Activated CD8-positive, alpha-beta memory T cell treated with anti-CD3 and anti-CD28 coated beads, Interleukin-2, amount 50 U/mL, for 48 hours (primary cell): ENCODE results near the gene VMP1.
A peak's percentile ranks its signal among the peaks of the same experiment; 100 is the strongest.
"Not testable (repeated sequence)": the region's sequence is repeated elsewhere in the genome, so short reads cannot be mapped to it uniquely, and the experiment has no call there.

Experiments used
- DNase-seq: peaks from one replicate; pipeline ENCODE4 v3.0.0-alpha.2; 2020

VMP1 gene

GRCh38 chr17:59815965-59816364 is 108.5 kb downstream of the VMP1 start:
- DNase-seq = no peak

GRCh38 chr17:59825533-59826322 is 118.3 kb downstream of the VMP1 start:
- DNase-seq = no peak

- no peak for DNase-seq
Observed at GRCh38 chr17:59826706-59827453, 119.4 kb downstream of the VMP1 start.

GRCh38 chr17:59827721-59828477 is 120.4 kb downstream of the VMP1 start:
- DNase-seq = peak; percentile 73

- no peak for DNase-seq
Observed at GRCh38 chr17:59828478-59828760, 121.0 kb downstream of the VMP1 start.

GRCh38 chr17:59828819-59829216 is 121.4 kb downstream of the VMP1 start:
- peak; percentile 79 for DNase-seq

GRCh38 chr17:59829217-59830006 is 122.0 kb downstream of the VMP1 start:
- no peak for DNase-seq

- DNase-seq = peak; percentile 80
Observed at GRCh38 chr17:59830007-59830630, 122.7 kb downstream of the VMP1 start.

GRCh38 chr17:59830846-59831486 is 123.5 kb downstream of the VMP1 start:
- peak; percentile 70 for DNase-seq

- no peak for DNase-seq
Observed at GRCh38 chr17:59832883-59833379, 125.5 kb downstream of the VMP1 start.

- DNase-seq = no peak
Observed at GRCh38 chr17:59837308-59838051, 130.0 kb downstream of the VMP1 start.

GRCh38 chr17:59838052-59838916 is 130.8 kb downstream of the VMP1 start:
- peak; percentile 73 for DNase-seq

GRCh38 chr17:59839651-59840328 is 132.3 kb downstream of the VMP1 start:
- no peak for DNase-seq

GRCh38 chr17:59840329-59841090 is 133.1 kb downstream of the VMP1 start:
- peak; percentile 70 for DNase-seq

- peak; percentile 70 for DNase-seq
Observed at GRCh38 chr17:59841091-59841881, 133.8 kb downstream of the VMP1 start.

- DNase-seq = not testable (repeated sequence)
Observed at GRCh38 chr17:59841882-59842263, 134.4 kb downstream of the VMP1 start.

- peak; percentile 88 for DNase-seq
Observed at GRCh38 chr17:59842901-59843652, 135.6 kb downstream of the VMP1 start.
